NCI-H524 (cell line): ENCODE results near the gene NOM1.
A peak's percentile ranks its signal among the peaks of the same experiment; 100 is the strongest.

Experiments
- DNase-seq, 2 experiments: peaks; one replicate each; lab custom pipeline; 2025; lab: John Stamatoyannopoulos, UW

The NOM1 gene

DNA sequence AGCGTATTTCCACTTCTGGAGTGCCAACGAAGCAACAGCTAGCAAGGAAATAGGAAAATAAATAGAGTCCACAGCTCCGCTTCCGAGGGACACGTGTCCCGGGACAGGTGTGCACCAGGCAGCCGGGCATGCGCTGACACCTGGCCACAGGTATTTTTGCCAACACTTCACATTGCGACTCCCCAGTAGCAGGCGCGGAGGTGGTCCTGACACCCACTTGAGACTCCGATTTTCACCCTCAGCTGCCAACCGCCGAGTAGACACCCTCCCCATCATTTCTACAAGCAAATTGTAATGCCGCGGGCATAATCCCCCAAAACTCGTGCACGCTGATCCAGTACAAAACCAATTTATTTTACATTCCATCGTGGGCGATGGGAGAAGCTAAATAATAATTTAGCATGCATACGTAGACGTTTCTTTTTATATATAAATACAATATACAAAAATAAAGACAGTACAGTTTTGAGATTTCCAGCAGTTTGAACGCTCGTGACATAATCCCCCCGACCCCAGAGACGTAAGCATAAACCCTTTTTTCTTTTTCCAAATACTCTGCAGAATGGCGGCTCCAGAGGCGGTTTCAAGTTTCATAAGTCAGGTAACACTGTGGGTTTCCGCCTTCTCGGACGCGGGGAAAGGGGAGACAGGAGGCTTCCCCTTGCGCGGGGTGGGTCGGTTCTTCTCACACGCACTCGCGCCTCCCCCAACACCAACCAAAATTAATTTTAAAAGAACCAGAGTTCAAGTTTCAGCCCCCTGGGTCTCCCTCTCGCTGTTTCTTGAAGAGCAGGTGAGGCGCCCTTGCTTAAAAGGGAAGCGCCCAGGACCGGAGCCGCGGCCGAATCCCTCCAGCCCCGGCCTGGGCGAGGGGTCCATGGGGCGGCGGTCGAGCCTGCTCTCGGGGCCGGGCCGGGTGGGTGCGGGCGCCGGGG lies 55.3 kb downstream of the NOM1 start:
- DNase-seq, result no peak

- no peak for DNase-seq
Observed at GRCh38 chr7:157005456-157006204, 56.1 kb downstream of the NOM1 start.

DNA sequence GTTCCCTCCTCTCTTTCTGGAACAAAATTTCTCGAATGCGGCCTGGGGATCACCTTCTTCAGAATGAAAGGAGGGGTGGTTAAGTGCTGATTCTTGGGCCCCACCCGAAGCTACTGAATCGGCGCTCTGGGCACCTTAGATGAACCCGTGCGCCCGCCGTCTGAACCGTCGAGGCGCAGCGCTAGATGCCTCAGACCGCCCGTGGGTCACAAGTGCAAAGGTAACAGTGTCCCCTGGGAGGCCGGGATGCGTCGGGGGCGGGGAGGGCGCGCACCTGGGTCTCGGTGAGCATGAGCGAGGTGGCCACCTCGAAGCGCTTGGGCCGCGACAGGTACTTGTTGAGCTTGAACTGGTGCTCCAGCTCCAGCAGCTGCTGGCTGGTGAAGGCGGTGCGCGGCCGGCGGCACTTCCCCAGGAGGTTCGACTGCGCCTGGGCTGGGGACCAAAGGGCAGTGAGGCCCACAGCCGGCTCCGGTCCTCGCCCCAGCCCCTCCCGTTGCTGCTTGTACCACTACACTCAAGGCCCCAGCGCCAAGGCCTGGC lies 56.8 kb downstream of the NOM1 start:
- no peak for DNase-seq

- no peak for DNase-seq
Observed at GRCh38 chr7:157006829-157007469, 57.4 kb downstream of the NOM1 start.

DNA sequence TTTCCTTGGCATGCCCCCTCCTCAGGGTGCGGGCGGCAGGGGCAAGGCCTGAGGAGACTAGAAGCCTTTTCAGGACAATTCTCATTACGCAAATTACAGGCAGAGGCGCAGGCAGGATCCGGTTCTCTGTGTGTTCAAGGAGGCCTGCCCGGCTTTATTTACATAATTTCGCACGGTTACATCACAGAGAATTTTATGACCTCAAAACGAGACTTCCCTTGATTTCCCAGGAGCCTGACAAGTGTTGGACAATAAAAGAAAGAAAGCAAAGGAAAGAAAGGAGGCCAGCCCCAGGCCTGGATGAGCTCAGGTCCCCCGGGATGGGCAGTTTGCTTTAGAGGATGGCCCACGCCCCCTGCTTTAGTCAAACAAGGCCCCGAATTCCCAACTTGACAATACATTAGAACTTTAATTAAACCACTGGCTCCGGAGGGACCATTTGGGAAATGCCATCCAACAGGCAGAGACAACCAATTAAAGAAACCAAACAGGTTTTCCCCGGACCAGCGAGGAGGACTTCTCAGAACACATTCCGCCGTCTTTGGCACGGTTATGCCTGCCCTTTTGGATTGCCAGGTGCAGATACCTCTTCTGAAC lies 58.1 kb downstream of the NOM1 start:
- no peak for DNase-seq

DNA sequence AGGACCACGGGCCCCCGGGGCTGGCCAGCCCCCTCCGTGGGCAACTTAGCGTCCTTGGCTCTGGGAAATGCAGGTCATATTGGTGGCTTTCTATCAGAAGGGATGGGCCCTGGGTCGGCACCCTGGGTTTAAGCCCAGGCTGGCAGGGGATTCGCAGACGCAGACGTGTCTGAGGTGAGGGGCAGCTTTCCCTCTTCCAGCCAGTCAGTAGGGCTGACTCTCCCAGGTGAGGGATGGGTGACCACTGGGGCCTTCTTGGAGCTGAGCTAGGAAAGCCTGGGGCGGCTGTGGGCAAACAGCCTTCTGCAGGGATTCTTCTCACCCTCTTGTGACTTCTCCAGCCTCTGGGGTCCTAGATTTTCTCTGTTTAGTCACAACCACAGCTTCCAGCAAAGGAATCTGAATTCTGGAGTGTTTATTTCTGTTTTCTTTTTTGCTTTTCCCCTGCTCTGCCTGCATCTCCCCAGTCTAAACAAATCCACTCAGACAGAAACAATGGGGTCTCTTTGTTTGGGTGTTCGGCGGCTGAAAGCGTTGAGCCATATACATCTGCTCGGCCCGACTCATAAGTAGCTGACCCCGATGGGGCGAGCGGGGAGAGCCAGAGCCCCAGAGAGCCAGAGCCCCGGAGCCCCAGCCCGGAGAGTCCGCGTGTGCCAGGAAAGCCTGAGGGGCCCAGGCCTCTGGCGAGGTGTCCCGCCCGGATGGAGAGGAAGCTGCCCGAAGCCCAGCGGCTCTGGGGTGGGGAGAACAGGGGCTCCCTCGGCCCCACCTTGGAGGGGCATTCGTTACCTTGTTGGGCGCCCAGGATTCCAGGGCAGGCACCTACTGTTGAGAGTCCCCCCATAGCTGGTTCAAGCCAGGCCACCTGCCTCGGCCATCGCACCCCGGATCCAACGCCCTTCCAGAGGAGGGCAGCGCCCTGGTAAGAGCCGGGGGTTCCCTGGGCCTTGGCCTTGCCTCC lies 59.0 kb downstream of the NOM1 start:
- DNase-seq, result no peak

DNA sequence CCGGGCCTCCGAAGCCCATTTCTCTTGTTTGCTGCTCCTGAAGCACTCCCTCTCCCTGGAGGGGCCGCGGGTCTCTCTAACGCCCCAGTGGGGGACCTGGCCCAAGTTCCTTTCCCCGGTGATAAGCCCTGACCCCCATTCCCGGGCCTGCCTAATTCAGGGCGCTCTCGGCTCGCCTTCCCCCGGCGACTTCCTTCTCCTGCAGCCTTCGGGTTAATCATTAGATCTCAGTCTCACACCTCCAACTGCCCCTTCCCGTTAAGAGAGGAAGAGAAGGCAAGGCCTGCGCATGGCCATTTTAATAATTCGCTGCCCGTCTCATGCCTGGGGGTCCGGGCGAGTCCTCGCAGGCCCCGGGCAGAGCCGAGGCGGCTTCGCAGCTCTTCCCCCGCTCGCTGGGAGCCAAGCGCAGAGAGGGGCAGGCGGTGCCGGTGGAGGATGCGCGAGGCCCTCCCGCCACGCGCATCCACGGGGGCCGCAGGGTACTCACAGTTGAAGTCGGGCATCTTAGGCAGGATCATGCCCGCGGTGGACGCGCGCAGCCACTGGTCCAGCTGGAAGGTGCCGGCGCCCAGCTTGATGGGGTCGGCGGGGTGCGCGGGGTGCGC lies 59.8 kb downstream of the NOM1 start:
- DNase-seq, result no peak

DNA sequence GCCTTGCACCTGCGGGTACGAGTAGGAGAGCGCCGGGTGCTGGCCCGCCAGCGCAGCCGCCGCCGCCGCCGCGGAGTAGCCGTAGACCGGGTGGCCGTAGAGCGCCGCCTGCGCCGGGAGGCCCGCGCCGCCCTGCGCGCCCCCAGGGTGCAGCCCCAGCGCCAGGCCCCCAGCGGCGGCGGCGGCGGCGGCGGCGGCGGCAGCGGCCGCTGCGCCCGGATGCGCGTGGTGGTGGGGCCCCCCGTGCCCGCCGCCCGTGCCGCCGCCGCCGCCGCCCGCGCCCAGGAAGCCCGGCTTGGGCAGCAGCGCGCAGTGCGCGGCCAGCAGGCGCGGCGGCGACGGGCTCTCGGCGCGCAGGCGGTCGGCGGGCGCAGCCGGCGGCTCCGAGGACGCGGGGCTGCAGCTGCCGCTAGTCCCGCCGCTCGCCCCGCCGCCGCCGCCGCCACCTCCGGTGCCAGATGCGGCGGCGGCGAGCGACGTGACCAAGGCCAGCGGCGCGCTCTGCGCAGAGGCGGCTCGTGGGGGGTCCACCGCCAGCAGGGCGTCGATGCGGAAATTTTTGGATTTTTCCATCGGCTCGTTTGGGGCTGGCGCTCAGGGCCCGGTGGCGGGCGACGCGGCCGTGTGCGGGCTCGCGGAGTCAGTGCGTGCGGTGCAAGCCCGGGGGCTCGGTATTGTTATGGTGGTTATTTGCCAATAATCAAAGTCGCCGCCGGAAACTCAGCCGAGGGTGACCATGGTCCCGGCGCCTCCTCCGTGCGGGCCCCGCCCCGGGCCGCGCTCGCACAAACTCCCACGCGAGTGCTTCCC lies 60.5 kb downstream of the NOM1 start:
- no peak for DNase-seq

GRCh38 chr7:157010588-157011332 lies 61.2 kb downstream of the NOM1 start, which contains the start of gene MNX1:
MNX1 (minus strand) TSS chr7:157010663; CDS start chr7:157010350, 313 bp downstream.
- DNase-seq, result peak; percentile 74 to 90

GRCh38 chr7:157011333-157012112 lies 62.0 kb downstream of the NOM1 start:
- peak in 1 of 2 experiments; percentile 46 for DNase-seq

DNA sequence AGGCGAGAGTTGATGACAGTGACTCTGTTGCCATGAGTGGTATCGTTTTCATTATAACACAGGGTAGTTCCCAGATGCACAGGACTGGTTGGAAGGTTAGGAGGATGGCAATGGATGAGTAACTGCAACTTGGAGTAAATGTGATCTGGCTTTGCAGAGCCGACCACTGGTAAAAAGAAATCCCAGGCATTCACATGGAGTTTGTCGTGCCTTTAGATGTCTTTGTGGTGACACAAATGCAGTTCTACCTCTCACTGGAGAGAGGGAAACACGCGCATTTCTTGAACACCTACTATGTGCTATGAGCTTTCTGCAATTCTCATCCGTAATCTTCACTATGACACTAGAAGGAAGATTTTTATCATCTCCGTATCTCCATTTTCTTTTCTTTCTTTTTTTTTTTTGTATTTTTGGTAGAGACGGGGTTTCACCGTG lies 62.6 kb downstream of the NOM1 start:
- no peak for DNase-seq

DNA sequence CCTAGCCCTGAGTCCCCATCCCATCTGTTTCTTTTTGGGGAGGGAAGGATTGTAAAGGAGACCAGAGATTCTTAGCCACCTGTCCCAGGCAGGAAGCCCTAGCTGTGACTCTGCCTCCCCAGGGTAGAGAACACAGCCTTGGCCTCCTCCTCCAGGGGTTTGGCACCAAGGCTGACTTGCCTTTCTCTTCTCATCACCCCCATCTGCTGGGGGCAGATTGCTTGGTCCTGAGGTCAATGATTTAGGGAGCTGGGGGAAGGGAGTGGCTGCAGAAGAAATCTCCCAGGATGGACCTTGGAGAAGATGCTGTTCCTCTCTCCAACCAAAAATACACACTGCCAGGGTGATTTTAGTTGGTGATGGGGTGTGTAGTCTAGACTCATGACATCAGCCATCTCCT lies 63.6 kb downstream of the NOM1 start:
- no peak for DNase-seq

- DNase-seq, result no peak
Observed at GRCh38 chr7:157013602-157014549, 64.4 kb downstream of the NOM1 start.

GRCh38 chr7:157014635-157015555 lies 65.4 kb downstream of the NOM1 start:
- no peak for DNase-seq

- DNase-seq, result no peak
Observed at GRCh38 chr7:157016024-157016351, 66.5 kb downstream of the NOM1 start.
